HG02763 (cell line): ENCODE measurements around the gene CCDC186.

Source experiments
- ATAC-seq: cut with Tn5 transposase; IDR thresholded peaks from one replicate; pipeline ENCODE4 v1.9.1; 2021; ENCODE audit warnings: mild to moderate bottlenecking, moderate library complexity; ENCODE audit not compliant: unreplicated experiment

CCDC186 gene

GRCh38 chr10:114071178-114071577, 102.8 kb downstream of the CCDC186 start:
- no peak for ATAC-seq
